ENCODE data around the gene SLC30A7.

GRCh38 chr1:100852976-100853375 is 42.9 kb upstream of the SLC30A7 start:
- TF ChIP-seq CTCF (conservative IDR thresholded peaks at IDR 0.05; ENCODE audit: low read depth, low read length) (no peak), EZH2 (IDR thresholded peaks at IDR 0.05; ENCODE audit: borderline replicate concordance, low read depth, low read length, poor library complexity, severe bottlenecking) (no peak)
